Measurements from ENCODE around the gene DAZL. TPM values are rescaled to one million over a fixed set of nuclear protein-coding genes. Genes with fewer than 3 reads are reported as not detected.

Gene DAZL, protein sequence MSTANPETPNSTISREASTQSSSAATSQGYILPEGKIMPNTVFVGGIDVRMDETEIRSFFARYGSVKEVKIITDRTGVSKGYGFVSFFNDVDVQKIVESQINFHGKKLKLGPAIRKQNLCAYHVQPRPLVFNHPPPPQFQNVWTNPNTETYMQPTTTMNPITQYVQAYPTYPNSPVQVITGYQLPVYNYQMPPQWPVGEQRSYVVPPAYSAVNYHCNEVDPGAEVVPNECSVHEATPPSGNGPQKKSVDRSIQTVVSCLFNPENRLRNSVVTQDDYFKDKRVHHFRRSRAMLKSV
- not detected in 2 replicates for polyA plus RNA-seq

DNA sequence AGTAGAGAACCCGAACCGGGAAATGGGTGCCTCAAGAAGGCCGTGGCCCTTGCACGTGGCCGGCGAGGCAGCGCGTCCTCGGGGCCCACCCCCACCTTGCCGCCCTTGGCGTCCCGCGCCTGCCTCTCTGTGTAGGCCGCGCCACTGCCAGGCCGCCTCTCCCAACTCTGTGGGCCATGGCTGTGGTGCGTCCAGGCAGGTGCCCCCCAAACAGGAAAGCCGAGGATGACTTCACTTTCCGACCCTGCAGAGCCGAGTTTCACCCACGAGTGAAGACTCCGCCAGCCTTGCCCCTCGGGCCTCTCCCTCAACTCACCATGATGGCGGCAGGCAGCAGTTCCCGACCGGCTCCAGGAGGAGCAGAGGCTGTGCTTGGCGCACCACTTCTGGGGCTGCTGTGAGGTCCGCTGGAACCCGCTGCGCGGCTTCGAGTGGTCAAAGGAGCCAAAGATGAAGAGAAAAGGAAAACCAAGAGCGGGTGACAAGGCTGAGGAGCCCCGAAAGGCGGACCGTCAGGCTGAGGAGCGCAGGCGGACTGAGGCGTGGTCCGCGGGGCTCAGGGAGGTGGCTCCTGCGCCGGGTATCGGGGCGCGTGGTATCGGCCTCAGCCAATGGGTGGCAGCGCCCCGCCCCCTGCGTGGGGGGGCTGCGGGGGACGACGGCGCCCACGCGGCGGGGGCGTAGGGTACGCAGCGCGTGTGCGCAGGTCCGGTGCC, at the start of gene DAZL:
DAZL (minus strand) TSS at position 537 of the 716 bp plus-strand sequence; CDS start at position 319, 218 bp downstream.

Other genes starting within 250 kb of the DAZL start
- 6.4 and 8.5 TPM in 2 replicates for gene RFTN1, start 91.7 kb downstream of the DAZL start, polyA plus RNA-seq